Liver (tissue), 9 donors: ENCODE results near the gene ECE1. TPM values are rescaled to one million over a fixed set of nuclear protein-coding genes. Genes with fewer than 3 reads are reported as not detected.
A peak's percentile ranks its signal among the peaks of the same experiment; 100 is the strongest.

ENCODE experiments used
- DNase-seq: peaks from one replicate; pipeline ENCODE4 v3.0.0-alpha.2; 2017; ENCODE audit warnings: low spot score
- H3K27ac ChIP-seq, 2 donors: one replicate each; pipeline ENCODE4 v1.7.0; 2013; ENCODE audit warnings: inconsistent platforms in 2 of 2, low read length in 2 of 2, control low read depth in 1 of 2, low read depth in 1 of 2, mild to moderate bottlenecking in 1 of 2
- H3K27me3 ChIP-seq, 4 donors: one replicate each; pipeline versions ENCODE4 v1.6.1 to v1.7.0; 2013; ENCODE audit warnings: low read length in 3 of 4, inconsistent platforms in 1 of 4, mild to moderate bottlenecking in 1 of 4, moderate library complexity in 1 of 4; ENCODE audit not compliant: control insufficient read depth in 4 of 4, insufficient read depth in 4 of 4
- H3K36me3 ChIP-seq, 4 donors: one replicate each; pipeline versions ENCODE4 v1.6.1 to v1.7.0; 2013; ENCODE audit warnings: low read length in 3 of 4, mild to moderate bottlenecking in 3 of 4, low read depth in 1 of 4, moderate library complexity in 1 of 4; ENCODE audit not compliant: control insufficient read depth in 4 of 4, insufficient read depth in 3 of 4
- H3K4me1 ChIP-seq, 4 donors: one replicate each; pipeline versions ENCODE4 v1.6.1 to v1.7.0; 2013; ENCODE audit warnings: low read length in 3 of 4, mild to moderate bottlenecking in 3 of 4, moderate library complexity in 1 of 4; ENCODE audit not compliant: control insufficient read depth in 4 of 4, insufficient read depth in 4 of 4
- H3K4me3 ChIP-seq, 3 donors: one replicate each; pipeline versions ENCODE4 v1.6.1 to v1.7.0; 2013; ENCODE audit warnings: low read length in 3 of 3, control low read depth in 1 of 3, low read depth in 1 of 3, mild to moderate bottlenecking in 1 of 3
- H3K9ac ChIP-seq, 2 donors: one replicate each; pipeline ENCODE4 v1.7.0; 2013; ENCODE audit warnings: low read length in 2 of 2, mild to moderate bottlenecking in 2 of 2, moderate library complexity in 2 of 2, control low read depth in 1 of 2, low read depth in 1 of 2
- H3K9me3 ChIP-seq, 4 donors: one replicate each; pipeline versions ENCODE4 v1.6.1 to v1.7.0; 2013; ENCODE audit warnings: low read length in 3 of 4; ENCODE audit not compliant: control insufficient read depth in 4 of 4
- EGR1 ChIP-seq, 2 donors: IDR thresholded peaks; 2 replicates each; pipeline ENCODE4 v1.6.1; 2016 to 2018; ENCODE audit warnings: antibody characterized with exemption in 2 of 2, low read depth in 2 of 2
- FOXA1 ChIP-seq: IDR thresholded peaks from 2 replicates; pipeline ENCODE4 v1.6.1; 2016; ENCODE audit warnings: antibody characterized with exemption
- FOXA2 ChIP-seq: IDR thresholded peaks from 2 replicates; pipeline ENCODE4 v1.6.1; 2016; ENCODE audit warnings: antibody characterized with exemption
- GABPA ChIP-seq, 2 donors: IDR thresholded peaks in 1 of 2; conservative IDR thresholded peaks in 1 of 2; 2 replicates each; pipeline ENCODE4 v1.6.1; 2016; ENCODE audit warnings: antibody characterized with exemption in 2 of 2, mild to moderate bottlenecking in 1 of 2, moderate library complexity in 1 of 2
- HNF4A ChIP-seq, 2 donors: conservative IDR thresholded peaks; 2 replicates each; pipeline ENCODE4 v1.6.1; 2016; ENCODE audit warnings: antibody characterized with exemption in 2 of 2, mild to moderate bottlenecking in 2 of 2
- HNF4G ChIP-seq: IDR thresholded peaks from 2 replicates; pipeline ENCODE4 v1.6.1; 2016; ENCODE audit warnings: antibody characterized with exemption
- NR2F2 ChIP-seq: IDR thresholded peaks from 2 replicates; pipeline ENCODE4 v1.6.1; 2016; ENCODE audit warnings: antibody characterized with exemption
- RAD21 ChIP-seq, 2 donors: IDR thresholded peaks; 2 replicates each; pipeline ENCODE4 v1.6.1; 2016; ENCODE audit warnings: antibody characterized with exemption in 2 of 2, mild to moderate bottlenecking in 2 of 2
- RXRA ChIP-seq, 2 donors: IDR thresholded peaks; 2 replicates each; pipeline ENCODE4 v1.6.1; 2017 to 2018; ENCODE audit warnings: antibody characterized with exemption in 2 of 2, mild to moderate bottlenecking in 1 of 2
- SP1 ChIP-seq: IDR thresholded peaks from 2 replicates; pipeline ENCODE4 v1.6.1; 2018; ENCODE audit warnings: antibody characterized with exemption, mild to moderate bottlenecking
- TAF1 ChIP-seq: conservative IDR thresholded peaks from 2 replicates; pipeline ENCODE4 v1.6.1; 2016; ENCODE audit warnings: antibody characterized with exemption, mild to moderate bottlenecking
- YY1 ChIP-seq: IDR thresholded peaks from 2 replicates; pipeline ENCODE4 v1.6.1; 2016; ENCODE audit warnings: antibody characterized with exemption, mild to moderate bottlenecking
- WGBS: extraction: QIAGEN DNeasy Blood & Tissue Kit; methylation state at CpG from one replicate; pipeline ENCODE4 v1.1.7; 2013; 5-methylcytosine and 5-hydroxymethylcytosine counted together
- polyA plus RNA-seq, 2 donors: library from polyadenylated mRNA; stranded (reverse) in 1 of 2; unstranded in 1 of 2; fragments of 200-250 nt in 1 of 2; fragments of >200 nt in 1 of 2; fragmentation: Nextera tagmentation in 1 of 2; extraction: Ambion mirVana in 1 of 2; gene quantifications; one replicate each; pipeline versions ENCODE4 v1.2.1 to v1.2.3, GENCODE V29; 2013 to 2015
- total RNA-seq, 2 donors: library from RNA; depleted of rRNA; stranded (reverse); fragments of >200 nt; gene quantifications; one replicate each; pipeline ENCODE4 v1.2.3, GENCODE V29; 2014
- TF ChIP-seq, protein P1 (sequence below): IDR thresholded peaks from 2 replicates; pipeline ENCODE4 v1.6.1; 2016; ENCODE audit warnings: antibody characterized with exemption
- TF ChIP-seq, protein P2 (sequence below): IDR thresholded peaks from 2 replicates; pipeline ENCODE4 v1.6.1; 2016; ENCODE audit warnings: antibody characterized with exemption
- TF ChIP-seq, protein P3 (sequence below): IDR thresholded peaks from 2 replicates; pipeline ENCODE4 v1.6.1; 2016; ENCODE audit warnings: antibody characterized with exemption, mild to moderate bottlenecking
- TF ChIP-seq, protein P4 (sequence below): IDR thresholded peaks from 2 replicates; pipeline ENCODE4 v1.6.1; 2016; ENCODE audit warnings: antibody characterized with exemption
- donor health status: healthy.
- donor health status: healthy.
- donor health status: healthy.
- donor health status: healthy.
- donor health status: healthy.

The ECE1 gene
- total and polyA plus RNA-seq, 4 donors, result 29.3 to 46.4 (median 39.6) TPM

DNA sequence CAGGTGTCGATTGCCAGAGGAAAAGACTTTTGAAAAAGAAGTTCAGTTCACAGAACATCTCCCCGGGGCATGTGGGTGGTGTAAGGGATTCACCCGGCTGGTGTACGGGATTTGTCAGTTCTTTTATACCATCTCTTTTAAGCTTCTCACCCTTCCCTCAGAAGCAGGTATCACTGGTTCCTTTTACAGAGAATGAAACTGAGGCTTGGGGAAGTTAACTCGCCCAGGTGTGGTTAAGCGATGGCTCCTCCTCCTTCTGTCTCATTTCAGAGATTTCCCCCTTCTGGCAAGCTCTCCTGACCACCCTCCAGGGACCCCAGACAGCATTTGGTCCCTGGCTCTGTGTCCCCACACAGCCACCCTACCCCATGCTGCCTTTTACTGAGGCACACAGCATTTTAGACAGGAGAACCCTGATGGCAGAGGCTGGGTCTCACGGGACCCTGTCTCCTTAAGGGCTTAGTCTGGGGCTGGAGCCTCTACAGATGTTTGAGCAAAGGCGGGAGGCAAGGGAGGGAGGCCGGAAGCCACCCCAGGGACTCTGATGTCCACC is 2.8 kb upstream of the ECE1 start:
- no peaks in the 10 kb centered on the region for H3K27me3 ChIP-seq
- H3K36me3 ChIP-seq, result no peaks in the 10 kb centered on the region
- H3K9me3 ChIP-seq, result no peaks in the 10 kb centered on the region
- H3K4me1 ChIP-seq, result peaks cover 0 to 14% (median 6%) of the 10 kb centered on the region in 4 donors
- 82% methylated on average over 9 of the region's 9 CpGs for WGBS
- TF ChIP-seq SP1 (no peak), HNF4G (no peak), HNF4A (conservative IDR thresholded peaks at IDR 0.05) (no peak), FOXA2 (no peak), FOXA1 (no peak), EGR1 (IDR thresholded peaks at IDR 0.05; ENCODE audit: low read depth in 2 of 2) (no peak)
- TF ChIP-seq, protein P1, sequence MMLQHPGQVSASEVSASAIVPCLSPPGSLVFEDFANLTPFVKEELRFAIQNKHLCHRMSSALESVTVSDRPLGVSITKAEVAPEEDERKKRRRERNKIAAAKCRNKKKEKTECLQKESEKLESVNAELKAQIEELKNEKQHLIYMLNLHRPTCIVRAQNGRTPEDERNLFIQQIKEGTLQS, result no peak
- TF ChIP-seq, protein P2, sequence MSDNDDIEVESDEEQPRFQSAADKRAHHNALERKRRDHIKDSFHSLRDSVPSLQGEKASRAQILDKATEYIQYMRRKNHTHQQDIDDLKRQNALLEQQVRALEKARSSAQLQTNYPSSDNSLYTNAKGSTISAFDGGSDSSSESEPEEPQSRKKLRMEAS, result no peak
- H3K27ac ChIP-seq, result peak overlapping the region; percentile 59 to 65
- H3K4me3 ChIP-seq, result no peak overlapping the region
- DNase-seq, result no peak
- H3K9ac ChIP-seq, result no peak overlapping the region

DNA sequence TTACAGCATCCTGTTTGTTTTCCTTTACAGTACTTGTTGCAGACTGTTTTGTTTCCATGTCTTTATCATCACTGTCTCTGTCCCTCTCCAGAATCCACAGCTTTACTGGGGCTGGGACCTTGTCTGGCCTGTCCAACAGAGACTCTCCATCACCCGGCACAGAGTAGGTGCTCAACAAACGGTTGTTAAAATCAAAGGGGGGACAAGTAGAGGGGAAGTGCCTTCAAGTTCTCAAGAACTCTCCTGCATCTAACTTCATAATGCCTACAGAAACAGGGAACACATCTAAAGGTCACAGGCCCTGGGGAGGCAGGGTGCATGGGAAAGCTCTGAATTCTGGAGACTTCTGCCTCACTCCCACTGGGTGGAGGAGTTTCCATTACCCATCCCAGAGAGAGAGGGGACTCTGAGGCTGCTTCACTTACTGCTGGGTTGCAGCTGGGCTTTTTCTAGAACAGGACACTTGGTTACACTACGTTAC is 2.3 kb upstream of the ECE1 start:
- no peaks in the 10 kb centered on the region for H3K36me3 ChIP-seq
- H3K4me3 ChIP-seq, result no peak overlapping the region
- no peak overlapping the region for H3K9ac ChIP-seq
- DNase-seq, result no peak
- H3K9me3 ChIP-seq, result no peaks in the 10 kb centered on the region
- WGBS, result 75% methylated on average over 3 of the region's 3 CpGs
- peaks cover 0 to 14% (median 6%) of the 10 kb centered on the region in 4 donors for H3K4me1 ChIP-seq
- H3K27me3 ChIP-seq, result no peaks in the 10 kb centered on the region
- peak overlapping the region in 1 of 2 donors; percentile 65 for H3K27ac ChIP-seq
- TF ChIP-seq, protein P2, result no peak
- TF ChIP-seq HNF4A (conservative IDR thresholded peaks at IDR 0.05) (no peak), TAF1 (no peak), RXRA (IDR thresholded peaks at IDR 0.05) (no peak), NR2F2 (no peak), HNF4G (no peak), YY1 (no peak), FOXA1 (no peak), GABPA (IDR thresholded peaks at IDR 0.05 in 1 of 2, conservative IDR thresholded peaks at IDR 0.05 in 1 of 2) (no peak), SP1 (no peak), RAD21 (IDR thresholded peaks at IDR 0.05) (no peak)
- TF ChIP-seq, protein P1, result no peak
- TF ChIP-seq, protein P3, sequence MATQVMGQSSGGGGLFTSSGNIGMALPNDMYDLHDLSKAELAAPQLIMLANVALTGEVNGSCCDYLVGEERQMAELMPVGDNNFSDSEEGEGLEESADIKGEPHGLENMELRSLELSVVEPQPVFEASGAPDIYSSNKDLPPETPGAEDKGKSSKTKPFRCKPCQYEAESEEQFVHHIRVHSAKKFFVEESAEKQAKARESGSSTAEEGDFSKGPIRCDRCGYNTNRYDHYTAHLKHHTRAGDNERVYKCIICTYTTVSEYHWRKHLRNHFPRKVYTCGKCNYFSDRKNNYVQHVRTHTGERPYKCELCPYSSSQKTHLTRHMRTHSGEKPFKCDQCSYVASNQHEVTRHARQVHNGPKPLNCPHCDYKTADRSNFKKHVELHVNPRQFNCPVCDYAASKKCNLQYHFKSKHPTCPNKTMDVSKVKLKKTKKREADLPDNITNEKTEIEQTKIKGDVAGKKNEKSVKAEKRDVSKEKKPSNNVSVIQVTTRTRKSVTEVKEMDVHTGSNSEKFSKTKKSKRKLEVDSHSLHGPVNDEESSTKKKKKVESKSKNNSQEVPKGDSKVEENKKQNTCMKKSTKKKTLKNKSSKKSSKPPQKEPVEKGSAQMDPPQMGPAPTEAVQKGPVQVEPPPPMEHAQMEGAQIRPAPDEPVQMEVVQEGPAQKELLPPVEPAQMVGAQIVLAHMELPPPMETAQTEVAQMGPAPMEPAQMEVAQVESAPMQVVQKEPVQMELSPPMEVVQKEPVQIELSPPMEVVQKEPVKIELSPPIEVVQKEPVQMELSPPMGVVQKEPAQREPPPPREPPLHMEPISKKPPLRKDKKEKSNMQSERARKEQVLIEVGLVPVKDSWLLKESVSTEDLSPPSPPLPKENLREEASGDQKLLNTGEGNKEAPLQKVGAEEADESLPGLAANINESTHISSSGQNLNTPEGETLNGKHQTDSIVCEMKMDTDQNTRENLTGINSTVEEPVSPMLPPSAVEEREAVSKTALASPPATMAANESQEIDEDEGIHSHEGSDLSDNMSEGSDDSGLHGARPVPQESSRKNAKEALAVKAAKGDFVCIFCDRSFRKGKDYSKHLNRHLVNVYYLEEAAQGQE, result no peak
- TF ChIP-seq, protein P4, sequence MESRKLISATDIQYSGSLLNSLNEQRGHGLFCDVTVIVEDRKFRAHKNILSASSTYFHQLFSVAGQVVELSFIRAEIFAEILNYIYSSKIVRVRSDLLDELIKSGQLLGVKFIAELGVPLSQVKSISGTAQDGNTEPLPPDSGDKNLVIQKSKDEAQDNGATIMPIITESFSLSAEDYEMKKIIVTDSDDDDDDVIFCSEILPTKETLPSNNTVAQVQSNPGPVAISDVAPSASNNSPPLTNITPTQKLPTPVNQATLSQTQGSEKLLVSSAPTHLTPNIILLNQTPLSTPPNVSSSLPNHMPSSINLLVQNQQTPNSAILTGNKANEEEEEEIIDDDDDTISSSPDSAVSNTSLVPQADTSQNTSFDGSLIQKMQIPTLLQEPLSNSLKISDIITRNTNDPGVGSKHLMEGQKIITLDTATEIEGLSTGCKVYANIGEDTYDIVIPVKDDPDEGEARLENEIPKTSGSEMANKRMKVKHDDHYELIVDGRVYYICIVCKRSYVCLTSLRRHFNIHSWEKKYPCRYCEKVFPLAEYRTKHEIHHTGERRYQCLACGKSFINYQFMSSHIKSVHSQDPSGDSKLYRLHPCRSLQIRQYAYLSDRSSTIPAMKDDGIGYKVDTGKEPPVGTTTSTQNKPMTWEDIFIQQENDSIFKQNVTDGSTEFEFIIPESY, result no peak
